ENCODE data around the gene SLC22A13. TPM values are rescaled to one million over a fixed set of nuclear protein-coding genes. Genes with fewer than 3 reads are reported as not detected.

SLC22A13 gene
- total and polyA plus RNA-seq, 10 of the 15 experiments (the other 5 are each of a cell fraction or from before 2014, with no cell fraction given): 0.03 to 0.19 (median 0.11) TPM; not detected in 5

DNA sequence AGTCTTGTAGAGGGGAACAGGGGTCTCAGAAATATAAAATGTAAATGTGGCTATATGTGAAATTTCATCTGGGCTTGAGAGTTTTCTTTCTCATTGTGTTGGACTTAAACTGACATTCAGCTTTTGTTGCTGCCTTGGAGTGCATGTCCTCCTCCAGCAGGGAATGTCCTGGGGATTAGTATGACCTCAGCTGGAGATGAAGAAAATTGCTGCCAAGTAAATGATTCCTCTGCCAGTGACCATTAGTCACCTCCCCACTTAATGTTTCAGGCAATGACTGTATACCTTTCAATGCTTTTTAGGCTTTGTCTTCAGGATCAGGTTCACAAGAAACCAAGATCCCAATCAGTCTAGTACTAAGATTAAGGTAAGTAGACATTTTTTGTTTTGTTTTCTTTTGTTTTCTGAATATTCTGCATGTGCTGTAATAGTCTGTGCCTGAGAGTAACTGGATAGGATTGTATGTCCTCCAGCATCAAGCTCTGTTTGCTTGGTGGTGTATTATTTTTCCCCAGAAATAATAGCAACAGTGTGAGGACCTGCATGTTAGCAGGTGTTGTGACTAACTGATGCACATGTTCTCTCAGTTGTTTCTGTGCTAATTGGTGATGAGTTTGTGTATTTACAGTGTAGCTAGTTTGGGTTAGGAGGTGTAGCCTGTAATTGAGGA, 18.1 kb upstream of the SLC22A13 start:
- POLR2A ChIA-PET: interaction anchor here (1.4 kb wide), 1 partner anchor 9 kb away, joined by 6 read pairs; no protein-coding TSS in a partner anchor
- RAD21 ChIA-PET (ENCODE audit: unreplicated experiment): interaction anchor here (0.6 to 2.1 kb wide), 2 partner anchors 107 to 120 kb away, joined by 3 to 5 read pairs; no protein-coding TSS in a partner anchor
- H3K79me2 ChIP-seq (ENCODE audit: control insufficient read depth, insufficient read depth, low read length): no peaks in the 10 kb centered on the region
- peaks cover 4 to 21% of the 10 kb centered on the region in 2 experiments for H3K36me3 ChIP-seq (ENCODE audit: control insufficient read depth in 2 of 2, insufficient read depth in 2 of 2, low read length in 1 of 2)
- SMC1A ChIA-PET (ENCODE audit: uncharacterized antibody, unreplicated experiment): interaction anchor here (0.8 to 1.1 kb wide), 2 partner anchors 9 to 114 kb away, joined by 3 to 4 read pairs; no protein-coding TSS in a partner anchor
- H3K4me3 ChIP-seq: no peak overlapping the region
- no peak overlapping the region for H3K9ac ChIP-seq (ENCODE audit: control insufficient read depth, insufficient read depth, low read length)
- no peak for DNase-seq (ENCODE audit: low read depth, low spot score)
- FAIRE-seq: no peak
- H2AFZ ChIP-seq (ENCODE audit: control insufficient read depth, low read depth, low read length): no peak overlapping the region
- intact Hi-C loops (cut with micrococcal nuclease; ENCODE audit: unreplicated experiment) (no loop called here), in situ Hi-C loops (cut with MboI) (no loop called here)
- no peak overlapping the region for H3K4me2 ChIP-seq (ENCODE audit: control insufficient read depth, insufficient read depth)
- CTCF ChIA-PET: interaction anchor here (1.2 kb wide), 1 partner anchor 117 kb away, joined by 4 read pairs; no protein-coding TSS in a partner anchor
- no TSS peak for BruUV-seq (replicated peaks)
- H3K27ac ChIP-seq (ENCODE audit: control insufficient read depth, insufficient read depth): no peak overlapping the region
- no peaks in the 10 kb centered on the region for H3K9me3 ChIP-seq (replicated peaks; ENCODE audit: control insufficient read depth, insufficient read depth, low read length)
- no peaks in the 10 kb centered on the region for H4K20me1 ChIP-seq (ENCODE audit: control insufficient read depth, insufficient read depth)
- H3K4me1 ChIP-seq (ENCODE audit: control insufficient read depth, insufficient read depth, low read length): no peaks in the 10 kb centered on the region
- TF ChIP-seq CBFB (IDR thresholded peaks at IDR 0.05; ENCODE audit: low read depth) (no peak), BCL11A (IDR thresholded peaks at IDR 0.05; ENCODE audit: low read depth, low read length) (no peak), SRF (IDR thresholded peaks at IDR 0.05; ENCODE audit: low read depth in 2 of 2, low read length in 2 of 2) (no peak), PAX5 (IDR thresholded peaks at IDR 0.05; ENCODE audit: borderline replicate concordance, low read depth, low read length) (no peak), TCF12 (IDR thresholded peaks at IDR 0.05; ENCODE audit: low read depth, low read length) (no peak), ESRRA (IDR thresholded peaks at IDR 0.05; ENCODE audit: low read length) (no peak), SMC3 (IDR thresholded peaks at IDR 0.05; ENCODE audit: borderline replicate concordance, low read length) (no peak)
- TF ChIP-seq, protein P1, sequence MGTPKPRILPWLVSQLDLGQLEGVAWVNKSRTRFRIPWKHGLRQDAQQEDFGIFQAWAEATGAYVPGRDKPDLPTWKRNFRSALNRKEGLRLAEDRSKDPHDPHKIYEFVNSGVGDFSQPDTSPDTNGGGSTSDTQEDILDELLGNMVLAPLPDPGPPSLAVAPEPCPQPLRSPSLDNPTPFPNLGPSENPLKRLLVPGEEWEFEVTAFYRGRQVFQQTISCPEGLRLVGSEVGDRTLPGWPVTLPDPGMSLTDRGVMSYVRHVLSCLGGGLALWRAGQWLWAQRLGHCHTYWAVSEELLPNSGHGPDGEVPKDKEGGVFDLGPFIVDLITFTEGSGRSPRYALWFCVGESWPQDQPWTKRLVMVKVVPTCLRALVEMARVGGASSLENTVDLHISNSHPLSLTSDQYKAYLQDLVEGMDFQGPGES (IDR thresholded peaks at IDR 0.05): no peak
- TF ChIP-seq, protein P2, sequence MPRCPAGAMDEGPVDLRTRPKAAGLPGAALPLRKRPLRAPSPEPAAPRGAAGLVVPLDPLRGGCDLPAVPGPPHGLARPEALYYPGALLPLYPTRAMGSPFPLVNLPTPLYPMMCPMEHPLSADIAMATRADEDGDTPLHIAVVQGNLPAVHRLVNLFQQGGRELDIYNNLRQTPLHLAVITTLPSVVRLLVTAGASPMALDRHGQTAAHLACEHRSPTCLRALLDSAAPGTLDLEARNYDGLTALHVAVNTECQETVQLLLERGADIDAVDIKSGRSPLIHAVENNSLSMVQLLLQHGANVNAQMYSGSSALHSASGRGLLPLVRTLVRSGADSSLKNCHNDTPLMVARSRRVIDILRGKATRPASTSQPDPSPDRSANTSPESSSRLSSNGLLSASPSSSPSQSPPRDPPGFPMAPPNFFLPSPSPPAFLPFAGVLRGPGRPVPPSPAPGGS (IDR thresholded peaks at IDR 0.05; ENCODE audit: borderline replicate concordance, insufficient read depth, low read depth, low read length, poor library complexity, severe bottlenecking): no peak
- no peak for ATAC-seq
- H3K27me3 ChIP-seq (replicated peaks in 1 of 2; ENCODE audit: control insufficient read depth in 2 of 2, insufficient read depth in 2 of 2, low read length in 1 of 2): no peaks in the 10 kb centered on the region
